ENCODE results near the gene SPECC1L. TPM values are rescaled to one million over a fixed set of nuclear protein-coding genes. Genes with fewer than 3 reads are reported as not detected.

SPECC1L gene
- total and polyA plus RNA-seq, 10 of the 15 experiments (the other 5 are each of a cell fraction or from before 2014, with no cell fraction given), result 1.9 to 40.6 (median 19.1) TPM

DNA sequence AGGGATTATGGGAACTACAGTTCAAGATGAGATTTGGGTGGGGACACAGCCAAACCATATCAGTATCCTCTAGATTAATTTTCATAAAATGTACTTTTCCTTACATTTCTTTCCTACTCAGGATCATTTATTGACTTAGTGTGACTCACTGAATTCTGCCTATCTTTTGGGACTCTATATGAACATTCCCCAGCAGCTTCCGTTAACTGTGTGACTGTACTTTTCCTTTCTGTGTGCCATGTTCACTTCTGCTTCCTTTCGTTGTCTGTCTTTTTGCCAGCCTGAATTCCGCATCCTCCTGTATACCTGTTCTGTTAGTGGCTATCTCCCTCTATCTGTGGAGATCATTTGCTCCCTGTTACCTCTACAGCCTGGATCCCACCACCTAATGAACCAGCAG, 48.8 kb downstream of the SPECC1L start:
- in situ Hi-C loops (cut with MboI), result no loop called here
- CTCF ChIA-PET, result no interaction called here
- ATAC-seq, result no peak

GRCh38 chr22:24321999-24322398, 51.4 kb downstream of the SPECC1L start:
- Histone ChIP-seq H3K36me3 (ENCODE audit: control insufficient read depth in 2 of 2, insufficient read depth in 2 of 2, low read length in 1 of 2) (peaks cover 4 to 8% of the 10 kb centered on the region in 2 experiments; a peak in 3 of 4 replicates), H3K79me2 (ENCODE audit: control insufficient read depth, insufficient read depth, low read length) (no peaks in the 10 kb centered on the region), H3K4me2 (ENCODE audit: control insufficient read depth, insufficient read depth) (no peak overlapping the region), H4K20me1 (ENCODE audit: control insufficient read depth, insufficient read depth) (no peaks in the 10 kb centered on the region), H3K4me3 (no peak overlapping the region), H3K27ac (ENCODE audit: control insufficient read depth, insufficient read depth) (no peak overlapping the region), H2AFZ (ENCODE audit: control insufficient read depth, low read depth, low read length) (no peak overlapping the region), H3K4me1 (ENCODE audit: control insufficient read depth, insufficient read depth, low read length) (no peaks in the 10 kb centered on the region), H3K27me3 (replicated peaks in 1 of 2; ENCODE audit: control insufficient read depth in 2 of 2, insufficient read depth in 2 of 2, low read length in 1 of 2) (no peaks in the 10 kb centered on the region), H3K9me3 (replicated peaks; ENCODE audit: control insufficient read depth, insufficient read depth, low read length) (no peaks in the 10 kb centered on the region), H3K9ac (ENCODE audit: control insufficient read depth, insufficient read depth, low read length) (no peak overlapping the region)
- POLR2A ChIA-PET, result no interaction called here
- CTCF ChIA-PET, result interaction anchor here (1.3 to 4.2 kb wide), 6 partner anchors 11 to 206 kb away, joined by 3 to 25 read pairs (median 6); no protein-coding TSS in a partner anchor
- intact Hi-C loops (cut with micrococcal nuclease; ENCODE audit: unreplicated experiment) (loop anchor here (10.0 kb wide), 1 partner anchor 113 kb away; no protein-coding TSS in a partner anchor), in situ Hi-C loops (cut with MboI) (loop anchor here (5.0 kb wide), 1 partner anchor 200 kb away; no protein-coding TSS in a partner anchor)
- DNase-seq (ENCODE audit: low read depth, low spot score), result no peak
- RAD21 ChIA-PET (ENCODE audit: unreplicated experiment), result interaction anchor here (1.4 kb wide), 1 partner anchor 200 kb away, joined by 5 read pairs; no protein-coding TSS in a partner anchor
- BruUV-seq (replicated peaks), result no TSS peak
- ATAC-seq, result no peak
- SMC1A ChIA-PET (ENCODE audit: uncharacterized antibody, unreplicated experiment), result interaction anchor here (0.9 to 2.1 kb wide), 5 partner anchors 84 to 208 kb away, joined by 3 to 9 read pairs (median 3); no protein-coding TSS in a partner anchor
- FAIRE-seq, result no peak
- 93% methylated on average over 13 of the region's 13 CpGs for WGBS (ENCODE audit: insufficient coverage, insufficient replicate concordance, low lambda C conversion rate, missing lambda C conversion rate)
- TF ChIP-seq HDGF (IDR thresholded peaks at IDR 0.05) (no peak), SKIL (IDR thresholded peaks at IDR 0.05; ENCODE audit: low read depth, poor library complexity, severe bottlenecking) (no peak), BMI1 (IDR thresholded peaks at IDR 0.05; ENCODE audit: borderline replicate concordance) (no peak), TARDBP (IDR thresholded peaks at IDR 0.05; ENCODE audit: borderline replicate concordance) (no peak), BHLHE40 (IDR thresholded peaks at IDR 0.05; ENCODE audit: borderline replicate concordance in 1 of 2, low read depth in 2 of 2, low read length in 1 of 2) (no peak), BCL11A (IDR thresholded peaks at IDR 0.05; ENCODE audit: low read depth, low read length) (no peak), GABPA (IDR thresholded peaks at IDR 0.05; ENCODE audit: low read depth) (no peak)
- TF ChIP-seq, protein P1, sequence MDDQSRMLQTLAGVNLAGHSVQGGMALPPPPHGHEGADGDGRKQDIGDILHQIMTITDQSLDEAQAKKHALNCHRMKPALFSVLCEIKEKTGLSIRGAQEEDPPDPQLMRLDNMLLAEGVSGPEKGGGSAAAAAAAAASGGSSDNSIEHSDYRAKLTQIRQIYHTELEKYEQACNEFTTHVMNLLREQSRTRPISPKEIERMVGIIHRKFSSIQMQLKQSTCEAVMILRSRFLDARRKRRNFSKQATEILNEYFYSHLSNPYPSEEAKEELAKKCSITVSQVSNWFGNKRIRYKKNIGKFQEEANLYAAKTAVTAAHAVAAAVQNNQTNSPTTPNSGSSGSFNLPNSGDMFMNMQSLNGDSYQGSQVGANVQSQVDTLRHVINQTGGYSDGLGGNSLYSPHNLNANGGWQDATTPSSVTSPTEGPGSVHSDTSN (IDR thresholded peaks at IDR 0.05; ENCODE audit: insufficient replicate concordance, low read depth, low read length), result no peak

More for the DNA sequence above, 48.8 kb downstream of the SPECC1L start:
- H3K27me3 ChIP-seq (replicated peaks in 1 of 2; ENCODE audit: control insufficient read depth in 2 of 2, insufficient read depth in 2 of 2, low read length in 1 of 2), result no peaks in the 10 kb centered on the region
- no peaks in the 10 kb centered on the region for H4K20me1 ChIP-seq (ENCODE audit: control insufficient read depth, insufficient read depth)
- no peaks in the 10 kb centered on the region for H3K9me3 ChIP-seq (replicated peaks; ENCODE audit: control insufficient read depth, insufficient read depth, low read length)
- no peak overlapping the region for H3K4me2 ChIP-seq (ENCODE audit: control insufficient read depth, insufficient read depth)
- peaks cover 7 to 12% of the 10 kb centered on the region in 2 experiments; a peak in 3 of 4 replicates for H3K36me3 ChIP-seq (ENCODE audit: control insufficient read depth in 2 of 2, insufficient read depth in 2 of 2, low read length in 1 of 2)
- ChIA-PET POLR2A (no interaction called here), RAD21 (ENCODE audit: unreplicated experiment) (no interaction called here), SMC1A (ENCODE audit: uncharacterized antibody, unreplicated experiment) (no interaction called here)
- H3K79me2 ChIP-seq (ENCODE audit: control insufficient read depth, insufficient read depth, low read length), result no peaks in the 10 kb centered on the region
- H3K9ac ChIP-seq (ENCODE audit: control insufficient read depth, insufficient read depth, low read length), result no peak overlapping the region
- DNase-seq (ENCODE audit: low read depth, low spot score) (no peak), FAIRE-seq (no peak)
- no peak for TF ChIP-seq KLF5 (IDR thresholded peaks at IDR 0.05; ENCODE audit: partially characterized antibody)
- TF ChIP-seq RAD21 (IDR thresholded peaks at IDR 0.05; ENCODE audit: insufficient read depth, low read depth, low read length), result no peak
- no peak for TF ChIP-seq IKZF1 (conservative IDR thresholded peaks at IDR 0.05)
- TF ChIP-seq POU2F2 (IDR thresholded peaks at IDR 0.05; ENCODE audit: borderline replicate concordance, low read depth, low read length), result no peak
- no peak for TF ChIP-seq ZNF217 (IDR thresholded peaks at IDR 0.05)
- no peak for TF ChIP-seq GATAD2B (conservative IDR thresholded peaks at IDR 0.05; ENCODE audit: low read depth)
- TF ChIP-seq, protein P2, sequence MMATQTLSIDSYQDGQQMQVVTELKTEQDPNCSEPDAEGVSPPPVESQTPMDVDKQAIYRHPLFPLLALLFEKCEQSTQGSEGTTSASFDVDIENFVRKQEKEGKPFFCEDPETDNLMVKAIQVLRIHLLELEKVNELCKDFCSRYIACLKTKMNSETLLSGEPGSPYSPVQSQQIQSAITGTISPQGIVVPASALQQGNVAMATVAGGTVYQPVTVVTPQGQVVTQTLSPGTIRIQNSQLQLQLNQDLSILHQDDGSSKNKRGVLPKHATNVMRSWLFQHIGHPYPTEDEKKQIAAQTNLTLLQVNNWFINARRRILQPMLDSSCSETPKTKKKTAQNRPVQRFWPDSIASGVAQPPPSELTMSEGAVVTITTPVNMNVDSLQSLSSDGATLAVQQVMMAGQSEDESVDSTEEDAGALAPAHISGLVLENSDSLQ (IDR thresholded peaks at IDR 0.05), result no peak
- TF ChIP-seq RCOR1 (conservative IDR thresholded peaks at IDR 0.05; ENCODE audit: low read depth, low read length), result no peak
- TF ChIP-seq WRNIP1 (IDR thresholded peaks at IDR 0.05; ENCODE audit: borderline replicate concordance, low read depth, low read length), result no peak
- TF ChIP-seq TCF3 (IDR thresholded peaks at IDR 0.05; ENCODE audit: borderline replicate concordance, insufficient read depth, low read depth, low read length), result no peak
- no peak for TF ChIP-seq DPF2 (IDR thresholded peaks at IDR 0.05)
- no TSS peak for BruUV-seq (replicated peaks)
- 94% methylated on average over 3 of the region's 3 CpGs for WGBS (ENCODE audit: insufficient coverage, insufficient replicate concordance, low lambda C conversion rate, missing lambda C conversion rate)
- no peak overlapping the region for H3K4me3 ChIP-seq
- no peaks in the 10 kb centered on the region for H3K4me1 ChIP-seq (ENCODE audit: control insufficient read depth, insufficient read depth, low read length)
- H2AFZ ChIP-seq (ENCODE audit: control insufficient read depth, low read depth, low read length), result no peak overlapping the region
- intact Hi-C loops (cut with micrococcal nuclease; ENCODE audit: unreplicated experiment), result no loop called here
- no peak overlapping the region for H3K27ac ChIP-seq (ENCODE audit: control insufficient read depth, insufficient read depth)
